Sigmoid colon (tissue), 4 donors: ENCODE measurements around the gene GPR18.

Source experiments
- POLR2A ChIP-seq, 2 donors: fragments of 450-650 bp; IDR thresholded peaks; one replicate each; pipeline ENCODE4 v1.6.1; 2016; ENCODE audit warnings: antibody characterized with exemption in 2 of 2, mild to moderate bottlenecking in 2 of 2, moderate library complexity in 2 of 2
- POLR2AphosphoS5 ChIP-seq, 4 donors: sonication (generic); formaldehyde crosslinking; IDR thresholded peaks; one replicate each; pipeline ENCODE4 v1.6.1; 2017; ENCODE audit warnings: antibody characterized with exemption in 4 of 4
- TF ChIP-seq, protein P1 (sequence below), 4 experiments: fragments of 450-650 bp in 3 of 4; fragments of 200-600 bp in 1 of 4; IDR thresholded peaks; one replicate each; pipeline ENCODE4 v1.5.1; 2016 to 2019; ENCODE audit warnings: antibody characterized with exemption in 4 of 4, mild to moderate bottlenecking in 3 of 4, moderate library complexity in 2 of 4

DNA sequence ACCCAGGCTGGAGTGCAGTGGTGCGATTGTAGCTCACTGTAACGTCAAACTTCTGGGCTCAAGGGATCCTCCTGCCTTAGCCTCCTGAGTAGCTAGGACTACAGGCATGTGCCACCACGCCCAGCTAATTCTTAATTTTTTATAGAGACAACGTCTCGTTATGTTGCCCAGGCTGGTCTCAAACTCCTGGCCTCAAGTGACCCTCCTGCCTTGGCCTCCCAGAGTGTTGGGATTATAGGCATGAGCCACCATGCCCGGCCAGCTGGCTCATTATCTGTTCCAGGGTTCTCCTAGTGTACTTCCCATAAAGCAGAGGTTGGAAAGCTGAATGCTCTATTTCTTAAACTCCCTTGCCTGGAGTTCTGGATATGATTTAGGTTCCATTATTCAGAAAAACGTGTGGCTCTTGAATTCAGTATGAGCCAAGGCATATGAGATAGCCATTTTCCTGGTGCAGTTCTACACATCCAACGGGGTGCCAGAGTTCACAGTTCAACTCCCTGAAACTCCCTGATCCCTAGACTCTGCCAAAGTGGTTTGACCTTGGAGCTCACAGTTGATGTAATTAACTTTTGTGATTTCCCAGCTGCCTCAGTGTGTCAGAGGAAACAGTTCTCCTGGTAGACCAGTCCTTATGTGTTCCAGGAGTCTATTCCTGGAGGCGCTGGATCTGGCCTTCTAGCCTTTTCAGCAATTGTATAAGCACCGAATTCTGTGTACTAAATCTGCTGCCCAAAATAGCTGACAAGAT lies 27.4 kb upstream of the GPR18 start:
- TF ChIP-seq, protein P1, sequence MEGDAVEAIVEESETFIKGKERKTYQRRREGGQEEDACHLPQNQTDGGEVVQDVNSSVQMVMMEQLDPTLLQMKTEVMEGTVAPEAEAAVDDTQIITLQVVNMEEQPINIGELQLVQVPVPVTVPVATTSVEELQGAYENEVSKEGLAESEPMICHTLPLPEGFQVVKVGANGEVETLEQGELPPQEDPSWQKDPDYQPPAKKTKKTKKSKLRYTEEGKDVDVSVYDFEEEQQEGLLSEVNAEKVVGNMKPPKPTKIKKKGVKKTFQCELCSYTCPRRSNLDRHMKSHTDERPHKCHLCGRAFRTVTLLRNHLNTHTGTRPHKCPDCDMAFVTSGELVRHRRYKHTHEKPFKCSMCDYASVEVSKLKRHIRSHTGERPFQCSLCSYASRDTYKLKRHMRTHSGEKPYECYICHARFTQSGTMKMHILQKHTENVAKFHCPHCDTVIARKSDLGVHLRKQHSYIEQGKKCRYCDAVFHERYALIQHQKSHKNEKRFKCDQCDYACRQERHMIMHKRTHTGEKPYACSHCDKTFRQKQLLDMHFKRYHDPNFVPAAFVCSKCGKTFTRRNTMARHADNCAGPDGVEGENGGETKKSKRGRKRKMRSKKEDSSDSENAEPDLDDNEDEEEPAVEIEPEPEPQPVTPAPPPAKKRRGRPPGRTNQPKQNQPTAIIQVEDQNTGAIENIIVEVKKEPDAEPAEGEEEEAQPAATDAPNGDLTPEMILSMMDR (IDR thresholded peaks at IDR 0.05): no peak
- TF ChIP-seq POLR2A (IDR thresholded peaks at IDR 0.05): no peak
- no peak for TF ChIP-seq POLR2AphosphoS5 (IDR thresholded peaks at IDR 0.05)
